T1000 (cell line): Measurements from ENCODE around the gene DDX54.
"Not testable (repeated sequence)": the region's sequence is repeated elsewhere in the genome, so short reads cannot be mapped to it uniquely, and the experiment has no call there.

Experiments used
- DNase-seq: peaks from one replicate; lab custom pipeline; 2025; ENCODE audit warnings: mixed read lengths; lab: John Stamatoyannopoulos, UW

DDX54 gene

DNA sequence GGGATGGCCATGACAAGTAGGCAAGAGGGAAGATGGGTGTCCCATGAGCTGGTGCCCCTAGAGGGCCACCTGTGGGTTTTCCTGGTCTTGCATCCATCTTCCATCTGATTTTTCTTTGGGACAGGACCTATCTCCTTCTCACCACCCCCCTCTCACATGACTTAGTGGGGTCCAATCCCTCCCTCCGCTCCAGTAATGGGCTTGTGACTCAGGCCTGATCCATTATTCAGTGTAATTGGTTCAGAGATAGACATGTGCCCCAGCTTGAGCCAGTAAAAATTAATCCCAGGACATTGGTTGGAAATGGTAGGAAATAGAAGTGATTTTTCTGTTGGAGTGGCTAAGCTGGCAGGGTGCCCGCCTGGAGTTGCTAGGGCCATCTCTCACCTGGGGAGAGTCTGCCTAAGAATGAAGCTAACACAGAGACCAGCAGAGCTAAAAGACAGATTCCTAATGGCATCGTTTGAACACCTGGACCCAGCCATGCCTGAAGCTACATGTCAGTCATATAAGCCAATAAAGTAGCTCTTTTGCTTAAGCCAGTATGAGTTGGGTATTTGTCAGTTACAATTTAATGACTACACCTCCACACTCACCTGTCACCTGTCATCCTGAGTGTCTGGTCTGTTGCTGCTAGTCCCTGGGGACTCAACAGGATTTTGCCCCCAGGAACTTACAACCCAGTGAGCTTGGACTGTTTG is 64.5 kb downstream of the DDX54 start:
- no peak for DNase-seq

GRCh38 chr12:113119980-113120669 is 65.2 kb downstream of the DDX54 start:
- DNase-seq = no peak

- no peak for DNase-seq
These were observed 67.1 kb downstream of the DDX54 start for GRCh38 chr12:113118142-113118541.

DNA sequence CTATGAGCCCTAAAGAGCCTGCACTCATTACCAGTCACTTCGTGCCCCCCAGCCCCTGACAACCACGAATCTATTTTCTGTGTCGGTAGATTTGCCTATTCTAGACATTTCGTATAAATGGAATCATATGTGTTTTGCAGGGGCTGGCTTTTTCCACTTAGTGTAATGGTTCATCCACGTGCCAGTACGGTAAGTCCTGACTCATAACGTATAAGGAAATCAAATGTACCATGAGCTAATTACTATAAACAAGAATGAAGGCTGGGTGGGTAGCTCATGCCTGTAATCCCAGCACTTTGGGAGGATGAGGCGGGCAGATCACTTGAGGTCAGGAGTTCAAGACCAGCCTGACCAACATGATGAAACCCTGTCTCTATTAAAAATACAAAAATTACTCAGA is 67.6 kb downstream of the DDX54 start:
- not testable (repeated sequence) for DNase-seq

DNA sequence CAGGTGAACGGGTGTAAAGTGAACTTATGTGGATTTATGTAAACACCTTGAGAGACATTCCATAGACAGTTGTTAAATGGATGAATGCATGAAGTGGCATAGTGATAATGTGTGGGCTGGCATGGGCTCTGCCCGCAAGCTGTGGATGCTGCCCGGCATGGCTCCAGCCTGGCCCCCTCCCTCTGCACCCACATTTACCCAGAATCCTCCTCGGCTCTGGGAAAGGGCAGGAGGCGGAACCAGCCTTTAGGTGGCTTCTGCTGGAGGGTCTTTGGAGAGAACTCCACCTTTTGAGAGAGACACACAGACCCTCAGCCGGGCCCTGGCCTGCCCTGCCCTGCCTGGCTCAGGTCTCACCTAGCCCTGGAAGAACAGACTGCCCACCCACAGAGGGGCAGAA is 68.4 kb downstream of the DDX54 start:
- DNase-seq = no peak

DNA sequence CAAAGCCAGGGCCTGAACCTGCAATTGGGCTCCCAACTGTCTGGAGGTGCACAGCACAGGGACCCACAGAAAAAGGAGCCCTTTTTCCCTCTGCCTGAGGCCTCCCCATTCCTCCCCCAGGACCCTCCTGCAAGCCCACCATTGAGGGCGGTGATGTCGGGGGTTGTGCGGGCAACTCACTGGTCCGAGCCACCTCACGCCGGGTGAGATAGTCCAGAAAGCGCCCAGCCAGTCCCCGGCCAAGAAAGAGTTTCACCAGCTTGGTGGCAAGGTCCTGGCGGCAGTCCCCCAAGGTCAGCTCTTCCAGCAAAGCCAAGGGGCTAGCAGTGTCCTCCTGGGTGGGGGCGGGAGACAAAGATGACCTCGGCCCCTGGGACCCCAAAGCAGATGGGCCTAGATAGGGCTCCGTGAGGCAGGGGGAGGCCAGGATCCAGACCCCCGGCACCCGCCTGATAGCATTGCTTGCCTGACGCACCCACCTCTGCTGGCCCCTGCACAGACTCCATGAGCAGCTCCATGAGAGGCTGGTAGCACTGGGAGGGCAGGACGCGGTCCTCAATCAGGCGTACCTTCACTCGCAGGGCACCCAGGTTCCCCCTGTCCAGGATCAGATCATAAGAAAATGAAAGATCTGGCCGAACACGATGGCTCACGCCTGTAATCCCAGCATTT is 69.7 kb downstream of the DDX54 start:
- DNase-seq = no peak

GRCh38 chr12:113114447-113115178 is 70.7 kb downstream of the DDX54 start:
- DNase-seq = no peak

DNA sequence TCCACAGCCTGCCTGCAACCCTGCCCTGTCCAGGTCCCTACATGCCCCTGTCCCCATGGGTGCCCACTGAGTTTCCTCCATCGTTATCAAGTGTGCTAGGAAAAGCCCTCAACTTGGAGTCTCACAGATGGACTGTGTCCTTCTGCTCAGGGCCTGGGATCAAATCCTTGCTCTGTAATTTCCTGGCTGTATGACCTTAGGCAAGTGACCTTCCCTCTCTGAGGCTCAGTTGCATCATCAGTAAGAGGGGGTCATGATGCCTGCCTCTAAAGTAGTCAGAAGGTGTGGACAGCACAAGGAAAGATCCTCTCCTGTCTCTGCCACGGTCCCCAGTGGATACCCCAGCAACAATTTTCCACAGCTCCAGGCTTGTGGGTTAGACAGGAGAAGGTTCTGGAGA is 71.9 kb downstream of the DDX54 start:
- no peak for DNase-seq

DNA sequence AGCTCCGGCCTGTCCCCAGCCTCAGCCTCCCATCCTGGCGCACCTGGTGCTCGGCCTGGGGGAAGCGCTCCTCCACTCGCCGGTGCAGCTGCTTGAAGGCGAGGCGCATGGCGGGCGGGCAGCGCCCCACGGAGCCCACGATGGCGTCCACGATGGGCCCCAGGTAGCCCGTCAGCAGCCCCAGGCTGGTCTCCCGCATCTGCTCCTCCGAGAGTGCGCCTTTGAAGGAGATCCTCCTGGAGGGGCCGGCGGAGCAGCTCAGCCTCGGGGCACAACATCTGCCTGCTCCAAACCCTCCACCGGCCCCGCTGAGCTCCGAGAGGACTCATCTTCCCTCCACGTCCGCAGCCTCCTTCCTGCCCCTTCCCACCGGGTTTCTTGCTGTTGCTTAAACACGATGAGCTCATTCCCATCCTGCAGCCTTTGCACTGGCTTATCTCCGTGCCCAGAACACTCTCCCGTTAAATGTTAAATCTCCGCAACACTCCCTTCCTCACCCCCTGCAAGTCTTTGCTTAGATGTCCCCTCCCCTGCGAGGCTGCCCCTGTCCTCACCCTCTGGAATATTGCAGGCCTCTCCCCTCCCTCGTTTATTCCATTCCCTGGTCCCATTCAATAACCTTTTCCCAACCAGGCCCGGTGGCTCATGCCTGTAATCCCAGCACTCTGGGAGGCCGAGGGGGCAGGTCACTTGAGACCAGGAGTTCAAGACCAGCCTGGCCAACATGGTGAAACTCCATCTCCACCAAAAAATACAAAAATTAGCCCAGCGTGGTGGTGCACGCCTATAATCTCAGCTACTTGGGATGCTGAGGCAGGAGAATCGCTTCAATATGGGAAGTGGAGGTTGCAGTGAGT is 73.0 kb downstream of the DDX54 start:
- no peak for DNase-seq

DNA sequence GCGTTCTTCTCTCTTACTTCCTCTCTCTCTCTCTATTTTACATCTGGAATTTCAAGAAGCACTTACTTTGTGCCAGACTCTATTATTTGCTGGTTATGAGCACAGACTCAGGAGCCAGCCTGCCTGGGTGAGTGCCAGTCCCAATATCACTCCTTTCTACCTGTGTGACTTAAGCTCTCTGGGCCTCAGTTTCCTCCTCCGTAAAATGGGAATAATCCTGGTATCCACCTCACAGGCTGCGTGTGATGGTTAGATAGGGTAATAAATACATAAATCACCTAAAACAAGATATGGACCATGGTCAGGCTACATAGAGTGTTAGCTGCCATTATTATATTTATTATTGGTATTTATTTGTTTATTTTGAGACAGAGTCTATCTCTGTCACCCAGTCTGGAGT is 74.0 kb downstream of the DDX54 start:
- no peak for DNase-seq

DNA sequence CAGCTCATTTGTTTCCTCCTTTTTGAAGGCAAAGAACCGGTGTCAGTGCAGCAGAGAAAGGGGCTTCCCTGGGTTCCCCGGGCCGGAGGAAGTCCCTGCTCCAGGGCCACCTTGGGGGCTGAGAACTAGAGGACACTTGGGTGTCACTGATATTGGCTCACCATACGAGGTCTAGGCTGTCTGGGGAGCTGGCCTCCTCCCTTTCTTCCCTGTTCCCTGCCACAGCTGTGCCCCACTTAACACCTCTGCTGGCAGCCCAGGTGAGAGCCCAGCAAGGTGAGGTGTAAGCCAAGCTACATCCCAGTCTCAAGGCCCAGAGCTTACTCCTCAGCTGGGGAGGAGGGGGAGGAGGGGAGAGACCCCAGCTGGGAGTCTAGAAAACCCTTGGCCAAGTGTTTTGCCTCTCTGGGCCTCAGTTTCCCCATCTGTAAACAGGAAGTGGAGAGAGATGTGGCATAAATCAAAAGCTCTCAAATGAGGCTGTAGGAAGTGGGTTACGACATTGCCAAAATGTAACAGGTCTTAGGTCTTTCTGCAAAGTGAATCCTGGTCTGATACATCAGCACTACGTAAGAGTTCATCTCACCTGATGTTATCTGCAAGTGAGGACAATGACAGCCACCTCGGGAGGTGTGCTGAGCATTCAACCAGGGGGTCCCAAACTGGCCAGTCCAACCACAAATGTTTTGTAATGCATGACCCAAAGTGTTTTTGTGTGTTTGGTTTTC is 75.2 kb downstream of the DDX54 start:
- no peak for DNase-seq

GRCh38 chr12:113109360-113109759 is 75.9 kb downstream of the DDX54 start:
- no peak for DNase-seq

GRCh38 chr12:113108308-113108707 is 77.0 kb downstream of the DDX54 start:
- DNase-seq = no peak
